Muscle of leg (tissue), 11 donors: ENCODE results near the gene SH2D2A. TPM values are rescaled to one million over a fixed set of nuclear protein-coding genes. Genes with fewer than 3 reads are reported as not detected.
"Not testable (repeated sequence)": the region's sequence is repeated elsewhere in the genome, so short reads cannot be mapped to it uniquely, and the experiment has no call there.

Experiments
- DNase-seq: peaks from one replicate; pipeline ENCODE4 v3.0.0; 2013
- H3K27ac ChIP-seq: one replicate; pipeline ENCODE4 v1.5.1; 2013; ENCODE audit warnings: mild to moderate bottlenecking, low read length, control low read depth
- H3K27me3 ChIP-seq: one replicate; pipeline ENCODE4 v1.6.1; 2013; ENCODE audit warnings: low read length; ENCODE audit not compliant: control insufficient read depth, insufficient read depth
- H3K36me3 ChIP-seq: one replicate; pipeline ENCODE4 v1.6.1; 2013; ENCODE audit warnings: low read length; ENCODE audit not compliant: control insufficient read depth, insufficient read depth
- H3K4me1 ChIP-seq: one replicate; pipeline ENCODE4 v1.6.1; 2013; ENCODE audit warnings: low read length; ENCODE audit not compliant: control insufficient read depth, insufficient read depth
- H3K4me3 ChIP-seq: one replicate; pipeline ENCODE4 v1.5.1; 2013; ENCODE audit warnings: low read length, control low read depth
- H3K9me3 ChIP-seq: replicated peaks from 2 replicates; pipeline ENCODE4 v1.6.1; 2013; ENCODE audit warnings: low read depth, low read length; ENCODE audit not compliant: control insufficient read depth
- WGBS: methylation state at CpG from one replicate; pipeline ENCODE4 v1.1.5; 2013; ENCODE audit warnings: missing lambda C conversion rate; ENCODE audit not compliant: insufficient coverage; 5-methylcytosine and 5-hydroxymethylcytosine counted together
- polyA plus RNA-seq, 8 donors: library from polyadenylated mRNA; unstranded; fragments of 120-200 nt; gene quantifications; one replicate each; pipeline versions ENCODE4 v1.2.1 to v1.2.3, GENCODE V29; 2013; ENCODE audit warnings: inconsistent platforms in 1 of 8, low replicate concordance in 1 of 8; ENCODE audit not compliant: insufficient read length in 8 of 8, insufficient read depth in 1 of 8
- total RNA-seq: library from RNA; stranded (reverse); fragments of 120-200 nt; gene quantifications from one replicate; pipeline ENCODE4 v1.2.4, GENCODE V29; 2013

The SH2D2A gene
- total and polyA plus RNA-seq, 9 donors: 0.61 to 1.4 (median 0.82) TPM

GRCh38 chr1:156772728-156773497 lies 43.7 kb downstream of the SH2D2A start:
- H3K4me3 ChIP-seq: no peak overlapping the region
- H3K27me3 ChIP-seq: no peaks in the 10 kb centered on the region
- H3K9me3 ChIP-seq: no peaks in the 10 kb centered on the region
- WGBS: 36% methylated on average over 6 of the region's 9 CpGs
- peaks cover 20% of the 10 kb centered on the region for H3K4me1 ChIP-seq
- peak; percentile 49 for DNase-seq
- H3K36me3 ChIP-seq: peaks cover 13% of the 10 kb centered on the region
- H3K27ac ChIP-seq: no peak overlapping the region

GRCh38 chr1:156772222-156772621 lies 44.4 kb downstream of the SH2D2A start:
- Histone ChIP-seq H3K36me3 (peaks cover 13% of the 10 kb centered on the region), H3K4me3 (no peak overlapping the region), H3K27ac (no peak overlapping the region), H3K4me1 (peaks cover 20% of the 10 kb centered on the region), H3K9me3 (no peaks in the 10 kb centered on the region), H3K27me3 (no peaks in the 10 kb centered on the region)
- WGBS: no CpG with 5 or more reads among the region's 3 CpGs
- no peak for DNase-seq

GRCh38 chr1:156768610-156769295 lies 47.9 kb downstream of the SH2D2A start:
- H3K27ac ChIP-seq: no peak overlapping the region
- no peaks in the 10 kb centered on the region for H3K27me3 ChIP-seq
- WGBS: 18% methylated on average over 3 of the region's 8 CpGs
- DNase-seq: no peak
- H3K4me3 ChIP-seq: peak overlapping the region; percentile 86
- H3K9me3 ChIP-seq: no peaks in the 10 kb centered on the region
- peaks cover 28% of the 10 kb centered on the region for H3K4me1 ChIP-seq
- peaks cover 13% of the 10 kb centered on the region for H3K36me3 ChIP-seq

- Histone ChIP-seq H3K4me1 (peaks cover 26% of the 10 kb centered on the region), H3K4me3 (peak overlapping the region; percentile 86), H3K9me3 (no peaks in the 10 kb centered on the region), H3K27me3 (no peaks in the 10 kb centered on the region), H3K36me3 (peaks cover 13% of the 10 kb centered on the region), H3K27ac (peak overlapping the region; percentile 98)
- DNase-seq: peak; percentile 63
- 0% methylated on average over 4 of the region's 31 CpGs for WGBS
Measured at GRCh38 chr1:156767879-156768604, 48.6 kb downstream of the SH2D2A start.

- H3K27ac ChIP-seq: peak within 1 kb of the TSS; percentile 98
- H3K36me3 ChIP-seq: peaks cover 13% of the 10 kb centered on the region
- peak; percentile 100 for DNase-seq
- H3K27me3 ChIP-seq: no peaks in the 10 kb centered on the region
- no peaks in the 10 kb centered on the region for H3K9me3 ChIP-seq
- H3K4me1 ChIP-seq: peaks cover 23% of the 10 kb centered on the region
- H3K4me3 ChIP-seq: peak within 1 kb of the TSS; percentile 86
- WGBS: under 1% methylated on average over 41 of the region's 50 CpGs
Measured at GRCh38 chr1:156767101-156767878, 49.4 kb downstream of the SH2D2A start, which contains the start of gene PRCC. PRCC (plus strand) TSS chr1:156767535; CDS start chr1:156767772, 237 bp downstream.

- Histone ChIP-seq H3K9me3 (no peaks in the 10 kb centered on the region), H3K27ac (peak overlapping the region; percentile 97), H3K36me3 (peaks cover 10% of the 10 kb centered on the region), H3K27me3 (no peaks in the 10 kb centered on the region), H3K4me1 (peaks cover 23% of the 10 kb centered on the region), H3K4me3 (peak overlapping the region; percentile 72)
- peak; percentile 19 for DNase-seq
- WGBS: 2% methylated on average over 9 of the region's 14 CpGs
Measured at GRCh38 chr1:156766298-156767100, 50.1 kb downstream of the SH2D2A start.

GRCh38 chr1:156765666-156766065 lies 51.0 kb downstream of the SH2D2A start:
- no peak overlapping the region for H3K4me3 ChIP-seq

GRCh38 chr1:156765136-156765535 lies 51.5 kb downstream of the SH2D2A start:
- H3K36me3 ChIP-seq, H3K4me3 ChIP-seq, H3K27me3 ChIP-seq, DNase-seq, H3K27ac ChIP-seq, H3K9me3 ChIP-seq: not testable (repeated sequence)
- 90% methylated on average over 9 of the region's 15 CpGs for WGBS
- H3K4me1 ChIP-seq: peaks cover 29% of the 10 kb centered on the region

More at GRCh38 chr1:156765666-156766065, 51.0 kb downstream of the SH2D2A start:
- Histone ChIP-seq H3K27ac (no peak overlapping the region), H3K36me3 (peaks cover 2% of the 10 kb centered on the region), H3K4me1 (peaks cover 23% of the 10 kb centered on the region), H3K27me3 (no peaks in the 10 kb centered on the region), H3K9me3 (no peaks in the 10 kb centered on the region)
- WGBS: 83% methylated on average over 4 of the region's 5 CpGs
- DNase-seq: no peak

GRCh38 chr1:156760796-156761104 lies 55.9 kb downstream of the SH2D2A start:
- Histone ChIP-seq H3K27me3 (no peaks in the 10 kb centered on the region), H3K4me1 (peaks cover 13% of the 10 kb centered on the region), H3K9me3 (no peaks in the 10 kb centered on the region), H3K4me3 (no peak overlapping the region), H3K36me3 (no peaks in the 10 kb centered on the region), H3K27ac (peak overlapping the region; percentile 49)
- WGBS: 86% methylated on average over 3 of the region's 4 CpGs
- DNase-seq: no peak
